OCI-LY1 (cell line): ENCODE measurements around the gene FAM47E.

Experiments
- EZH2 ChIP-seq: fragments of 200-600 bp; sonication (generic), shearing (Covaris generic); IDR thresholded peaks from 2 replicates; pipeline ENCODE4 v1.8.0; 2017; ENCODE audit warnings: borderline replicate concordance, mixed run types, mild to moderate bottlenecking, antibody characterized with exemption, low read length, moderate library complexity, mixed read lengths
- TF ChIP-seq, protein P1 (sequence below): fragments of 200-600 bp; sonication (generic), shearing (Covaris generic); IDR thresholded peaks from 2 replicates; pipeline ENCODE4 v1.5.1; 2017; ENCODE audit warnings: mild to moderate bottlenecking, antibody characterized with exemption, low read length, moderate library complexity, mixed read lengths

DNA sequence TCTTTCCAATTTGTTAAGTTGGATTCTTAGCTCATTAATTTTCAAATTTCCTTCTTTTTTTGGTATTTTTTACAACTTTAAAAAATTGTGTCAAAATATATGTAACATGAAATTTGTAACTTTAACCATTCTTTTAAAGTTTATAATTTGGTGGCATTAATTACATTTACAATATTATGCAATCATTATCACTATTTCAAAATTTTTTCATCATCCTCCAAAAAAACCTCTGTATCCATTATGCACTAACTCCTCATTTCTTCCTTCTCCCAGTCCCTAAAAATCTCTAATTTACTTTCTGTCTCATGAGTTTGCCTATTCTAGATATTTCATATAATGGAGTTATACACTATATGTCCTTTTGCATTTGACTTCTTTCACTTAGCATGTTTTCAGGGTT is 4.7 kb upstream of the FAM47E start:
- TF ChIP-seq, protein P1, sequence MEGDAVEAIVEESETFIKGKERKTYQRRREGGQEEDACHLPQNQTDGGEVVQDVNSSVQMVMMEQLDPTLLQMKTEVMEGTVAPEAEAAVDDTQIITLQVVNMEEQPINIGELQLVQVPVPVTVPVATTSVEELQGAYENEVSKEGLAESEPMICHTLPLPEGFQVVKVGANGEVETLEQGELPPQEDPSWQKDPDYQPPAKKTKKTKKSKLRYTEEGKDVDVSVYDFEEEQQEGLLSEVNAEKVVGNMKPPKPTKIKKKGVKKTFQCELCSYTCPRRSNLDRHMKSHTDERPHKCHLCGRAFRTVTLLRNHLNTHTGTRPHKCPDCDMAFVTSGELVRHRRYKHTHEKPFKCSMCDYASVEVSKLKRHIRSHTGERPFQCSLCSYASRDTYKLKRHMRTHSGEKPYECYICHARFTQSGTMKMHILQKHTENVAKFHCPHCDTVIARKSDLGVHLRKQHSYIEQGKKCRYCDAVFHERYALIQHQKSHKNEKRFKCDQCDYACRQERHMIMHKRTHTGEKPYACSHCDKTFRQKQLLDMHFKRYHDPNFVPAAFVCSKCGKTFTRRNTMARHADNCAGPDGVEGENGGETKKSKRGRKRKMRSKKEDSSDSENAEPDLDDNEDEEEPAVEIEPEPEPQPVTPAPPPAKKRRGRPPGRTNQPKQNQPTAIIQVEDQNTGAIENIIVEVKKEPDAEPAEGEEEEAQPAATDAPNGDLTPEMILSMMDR: no peak
- TF ChIP-seq EZH2: no peak
